Type B pancreatic cell (in vitro differentiated cells): ENCODE results near the gene GFRA1. TPM values are rescaled to one million over a fixed set of nuclear protein-coding genes. Genes with fewer than 3 reads are reported as not detected.

ENCODE experiments used
- DNase-seq: peaks from one replicate; pipeline ENCODE4 v3.0.0; 2021; ENCODE audit warnings: mixed read lengths; ENCODE audit not compliant: unreplicated experiment; ENCODE audit errors: extremely low spot score
- H3K27ac Mint-ChIP-seq: 2 replicates; pipeline ENCODE4 v1.8.0; 2021; ENCODE audit warnings: mild to moderate bottlenecking, mixed read lengths
- H3K27me3 Mint-ChIP-seq: 2 replicates; pipeline ENCODE4 v1.8.0; 2021; ENCODE audit warnings: mixed read lengths
- H3K36me3 Mint-ChIP-seq: 2 replicates; pipeline ENCODE4 v1.8.0; 2021; ENCODE audit warnings: mixed read lengths
- H3K4me1 Mint-ChIP-seq: one replicate; pipeline ENCODE4 v1.8.0; 2021; ENCODE audit warnings: mixed read lengths; ENCODE audit not compliant: unreplicated experiment
- H3K4me3 Mint-ChIP-seq: 2 replicates; pipeline ENCODE4 v1.8.0; 2021; ENCODE audit warnings: mild to moderate bottlenecking, mixed read lengths
- H3K9me3 Mint-ChIP-seq: 2 replicates; pipeline ENCODE4 v1.8.0; 2021; ENCODE audit warnings: mixed read lengths
- total RNA-seq: library from RNA; stranded (reverse); gene quantifications from 2 replicates; pipeline ENCODE4 v1.2.1, GENCODE V29; 2021; ENCODE audit warnings: low replicate concordance
- TF ChIP-seq, protein P1 (sequence below): fragments of 200-600 bp; sonication (generic); conservative IDR thresholded peaks from 2 replicates; pipeline ENCODE4 v1.5.0; 2021; ENCODE audit warnings: antibody characterized with exemption, mild to moderate bottlenecking

GFRA1 gene
- total RNA-seq, 1 donor from 2014 or later: 45.6 TPM

DNA sequence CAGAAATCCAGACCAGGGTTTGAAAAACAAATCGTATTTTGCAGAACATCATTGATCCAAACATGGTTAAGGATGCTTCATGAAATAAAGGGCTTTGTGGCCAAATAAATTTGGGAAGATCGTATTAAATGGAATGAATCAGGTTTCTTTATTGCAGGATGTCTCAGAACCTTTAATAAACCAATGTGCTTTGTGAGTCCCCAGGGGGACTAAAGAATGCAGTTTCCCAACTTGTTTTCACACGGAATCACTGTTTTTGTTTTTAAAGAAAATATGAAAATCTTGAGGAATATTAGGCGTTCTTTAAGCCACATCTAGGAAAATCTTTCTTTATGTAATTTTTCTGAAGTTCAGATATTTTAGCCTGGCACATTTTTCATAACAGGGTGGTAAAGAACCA, 34.4 kb upstream of the GFRA1 start:
- Mint-ChIP-seq H3K9me3 (no peaks in the 10 kb centered on the region), H3K4me1 (no peaks in the 10 kb centered on the region), H3K36me3 (no peaks in the 10 kb centered on the region), H3K27me3 (peaks cover 4% of the 10 kb centered on the region), H3K27ac (no peak overlapping the region), H3K4me3 (no peak overlapping the region)
- TF ChIP-seq, protein P1, sequence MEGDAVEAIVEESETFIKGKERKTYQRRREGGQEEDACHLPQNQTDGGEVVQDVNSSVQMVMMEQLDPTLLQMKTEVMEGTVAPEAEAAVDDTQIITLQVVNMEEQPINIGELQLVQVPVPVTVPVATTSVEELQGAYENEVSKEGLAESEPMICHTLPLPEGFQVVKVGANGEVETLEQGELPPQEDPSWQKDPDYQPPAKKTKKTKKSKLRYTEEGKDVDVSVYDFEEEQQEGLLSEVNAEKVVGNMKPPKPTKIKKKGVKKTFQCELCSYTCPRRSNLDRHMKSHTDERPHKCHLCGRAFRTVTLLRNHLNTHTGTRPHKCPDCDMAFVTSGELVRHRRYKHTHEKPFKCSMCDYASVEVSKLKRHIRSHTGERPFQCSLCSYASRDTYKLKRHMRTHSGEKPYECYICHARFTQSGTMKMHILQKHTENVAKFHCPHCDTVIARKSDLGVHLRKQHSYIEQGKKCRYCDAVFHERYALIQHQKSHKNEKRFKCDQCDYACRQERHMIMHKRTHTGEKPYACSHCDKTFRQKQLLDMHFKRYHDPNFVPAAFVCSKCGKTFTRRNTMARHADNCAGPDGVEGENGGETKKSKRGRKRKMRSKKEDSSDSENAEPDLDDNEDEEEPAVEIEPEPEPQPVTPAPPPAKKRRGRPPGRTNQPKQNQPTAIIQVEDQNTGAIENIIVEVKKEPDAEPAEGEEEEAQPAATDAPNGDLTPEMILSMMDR: no peak
- DNase-seq: no peak

DNA sequence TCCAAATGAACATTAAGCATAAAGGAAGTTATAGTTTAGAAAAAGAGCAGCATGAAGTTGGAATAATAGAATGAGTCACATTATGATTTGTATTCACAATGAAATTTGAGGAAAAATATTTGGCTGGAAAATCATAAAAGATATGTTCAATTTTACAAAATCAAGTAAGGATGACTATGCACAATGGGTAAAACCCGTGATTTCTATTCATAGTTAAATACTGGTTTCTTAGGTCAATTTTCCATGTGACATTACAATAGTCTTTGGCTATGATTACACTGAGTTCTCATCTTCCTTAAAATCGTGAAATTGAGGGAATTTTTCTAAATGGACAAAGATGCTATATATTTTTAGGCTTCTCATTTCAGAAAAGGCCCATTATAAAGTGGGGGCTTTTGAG, 33.8 kb upstream of the GFRA1 start:
- no peak overlapping the region for H3K27ac Mint-ChIP-seq
- H3K4me1 Mint-ChIP-seq: no peaks in the 10 kb centered on the region
- DNase-seq: no peak
- peaks cover 4% of the 10 kb centered on the region for H3K27me3 Mint-ChIP-seq
- TF ChIP-seq, protein P1: no peak
- H3K36me3 Mint-ChIP-seq: no peaks in the 10 kb centered on the region
- no peak overlapping the region for H3K4me3 Mint-ChIP-seq
- H3K9me3 Mint-ChIP-seq: no peaks in the 10 kb centered on the region

DNA sequence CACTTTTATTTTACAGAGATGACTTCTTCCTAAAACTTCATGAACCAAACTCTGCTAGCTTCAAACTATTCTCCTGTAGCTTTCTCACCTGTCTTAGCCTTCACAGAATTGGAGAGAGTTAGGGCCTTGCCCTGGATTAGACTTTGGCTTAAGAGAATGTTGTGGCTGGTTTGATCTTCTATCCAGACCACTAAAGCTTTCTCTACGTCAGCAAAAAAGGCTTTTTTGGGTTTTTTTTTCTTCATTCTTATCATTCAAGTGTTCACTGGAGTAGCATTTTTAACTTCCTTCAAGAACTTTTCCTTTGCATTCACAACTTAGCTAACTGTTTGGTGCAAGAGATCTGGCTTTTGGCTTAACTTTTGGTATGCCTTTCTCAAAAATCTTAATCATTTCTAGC, 31.9 kb upstream of the GFRA1 start:
- Mint-ChIP-seq H3K27me3 (no peaks in the 10 kb centered on the region), H3K4me3 (no peak overlapping the region), H3K27ac (no peak overlapping the region), H3K9me3 (no peaks in the 10 kb centered on the region), H3K36me3 (no peaks in the 10 kb centered on the region), H3K4me1 (no peaks in the 10 kb centered on the region)
- no peak for DNase-seq
- TF ChIP-seq, protein P1: no peak

DNA sequence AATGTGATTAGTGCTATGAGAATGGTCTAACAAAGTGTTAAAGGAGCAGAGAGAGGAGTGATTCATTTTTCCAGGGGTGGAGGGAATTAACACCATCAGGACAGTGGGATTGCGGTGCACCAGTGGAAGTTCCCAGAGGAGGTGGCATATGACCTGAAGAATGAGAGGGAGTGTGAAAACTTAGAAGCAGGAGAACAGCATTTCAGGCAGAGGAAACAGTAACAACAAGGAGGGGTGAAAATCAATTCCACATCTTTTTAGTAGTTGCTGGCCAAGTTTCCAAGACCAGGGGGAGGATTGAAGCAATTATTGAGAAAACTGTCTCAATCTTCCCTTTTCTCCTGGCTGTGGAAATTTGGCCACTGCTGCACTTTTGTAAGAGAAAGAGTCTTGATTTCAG, 27.5 kb upstream of the GFRA1 start:
- TF ChIP-seq, protein P1: no peak
- H3K27ac Mint-ChIP-seq: no peak overlapping the region
- no peaks in the 10 kb centered on the region for H3K36me3 Mint-ChIP-seq

DNA sequence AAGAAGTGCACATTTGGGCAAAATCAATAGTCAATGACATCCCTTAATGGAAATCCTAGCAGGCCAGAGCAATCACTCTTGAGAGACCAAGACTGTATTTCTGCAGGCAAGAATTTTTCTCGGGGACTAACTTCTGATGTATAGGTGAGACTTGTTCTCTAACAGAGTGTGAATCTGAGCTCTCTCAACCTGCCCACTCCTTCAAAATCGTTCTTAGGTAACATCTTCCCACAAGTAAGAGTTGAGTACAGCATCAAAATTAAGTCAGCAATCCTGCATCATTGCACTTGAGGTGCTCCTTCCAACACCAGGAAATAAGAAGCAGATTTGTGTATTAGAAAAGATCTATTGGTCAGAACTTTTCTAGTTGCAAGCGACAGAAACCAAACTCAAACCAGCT, 25.6 kb upstream of the GFRA1 start:
- H3K36me3 Mint-ChIP-seq: no peaks in the 10 kb centered on the region
- peaks cover 4% of the 10 kb centered on the region for H3K27me3 Mint-ChIP-seq
- H3K4me1 Mint-ChIP-seq: no peaks in the 10 kb centered on the region
- H3K4me3 Mint-ChIP-seq: no peak overlapping the region
- no peak overlapping the region for H3K27ac Mint-ChIP-seq
- H3K9me3 Mint-ChIP-seq: no peaks in the 10 kb centered on the region
- DNase-seq: no peak
- TF ChIP-seq, protein P1: no peak

More for the DNA sequence above, 27.5 kb upstream of the GFRA1 start:
- H3K9me3 Mint-ChIP-seq: no peaks in the 10 kb centered on the region
- no peak overlapping the region for H3K4me3 Mint-ChIP-seq
- DNase-seq: no peak
- no peaks in the 10 kb centered on the region for H3K4me1 Mint-ChIP-seq
- peaks cover 4% of the 10 kb centered on the region for H3K27me3 Mint-ChIP-seq

DNA sequence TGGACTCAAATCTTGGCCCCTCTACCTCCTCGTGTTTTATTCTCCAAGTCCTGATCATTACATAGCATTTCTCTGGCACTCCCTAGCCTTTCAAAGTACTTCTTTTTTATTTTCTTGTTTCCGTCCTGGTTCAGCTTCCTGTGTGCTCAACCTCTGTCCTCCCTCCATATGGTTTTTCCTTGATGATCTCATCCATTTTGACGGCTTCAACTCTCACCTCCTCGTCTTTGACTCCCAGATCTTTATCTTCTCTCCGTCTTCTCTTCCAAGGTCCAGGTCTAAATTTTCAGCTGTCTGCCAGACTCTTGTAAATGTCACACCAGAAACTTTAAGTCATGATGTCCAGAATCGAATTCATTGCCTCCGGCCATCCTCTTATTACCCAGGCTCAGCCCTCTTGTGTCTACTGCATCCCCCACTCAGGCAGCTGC, 23.3 kb upstream of the GFRA1 start:
- H3K36me3 Mint-ChIP-seq: no peaks in the 10 kb centered on the region
- H3K9me3 Mint-ChIP-seq: no peaks in the 10 kb centered on the region
- H3K4me1 Mint-ChIP-seq: no peaks in the 10 kb centered on the region
- DNase-seq: no peak
- TF ChIP-seq, protein P1: no peak
- no peak overlapping the region for H3K4me3 Mint-ChIP-seq
- H3K27me3 Mint-ChIP-seq: peaks cover 7% of the 10 kb centered on the region
- no peak overlapping the region for H3K27ac Mint-ChIP-seq
